GM12864 (cell line): Measurements from ENCODE around the gene C22orf42.
"Not testable (repeated sequence)": the region's sequence is repeated elsewhere in the genome, so short reads cannot be mapped to it uniquely, and the experiment has no call there.

Experiments used
- DNase-seq: peaks from one replicate; pipeline ENCODE4 v3.0.0-alpha.2; 2011; ENCODE audit warnings: low read depth
- H3K4me3 ChIP-seq: 2 replicates; pipeline ENCODE4 v1.5.1; 2011; ENCODE audit warnings: mild to moderate bottlenecking, low read depth, low read length, control low read depth
- CTCF ChIP-seq: IDR thresholded peaks from 2 replicates; pipeline ENCODE4 v1.5.1; 2011; ENCODE audit warnings: low read depth, mild to moderate bottlenecking, moderate library complexity, low read length, control low read depth, inconsistent platforms; ENCODE audit errors: missing control alignments

The C22orf42 gene

GRCh38 chr22:32144496-32145274, 14.4 kb downstream of the C22orf42 start:
- H3K4me3 ChIP-seq = no peak overlapping the region
- no peak for TF ChIP-seq CTCF
- DNase-seq = no peak

GRCh38 chr22:32142600-32142999, 16.5 kb downstream of the C22orf42 start:
- DNase-seq = no peak
- H3K4me3 ChIP-seq = no peak overlapping the region
- TF ChIP-seq CTCF = no peak

GRCh38 chr22:32140688-32141087, 18.4 kb downstream of the C22orf42 start:
- TF ChIP-seq CTCF = peak; percentile 48
- H3K4me3 ChIP-seq, DNase-seq: not testable (repeated sequence)

- H3K4me3 ChIP-seq, DNase-seq: not testable (repeated sequence)
Observed at GRCh38 chr22:32138576-32138975, 20.5 kb downstream of the C22orf42 start.

- peak; percentile 43 for DNase-seq
- peak overlapping the region; percentile 39 for H3K4me3 ChIP-seq
Observed at GRCh38 chr22:32137731-32138324, 21.3 kb downstream of the C22orf42 start.

GRCh38 chr22:32136881-32137280, 22.2 kb downstream of the C22orf42 start:
- DNase-seq, H3K4me3 ChIP-seq: not testable (repeated sequence)

- DNase-seq, H3K4me3 ChIP-seq: not testable (repeated sequence)
Observed at GRCh38 chr22:32135958-32136357, 23.1 kb downstream of the C22orf42 start.

GRCh38 chr22:32134796-32135195, 24.3 kb downstream of the C22orf42 start:
- DNase-seq = not testable (repeated sequence)

GRCh38 chr22:32132783-32133182, 26.3 kb downstream of the C22orf42 start:
- no peak overlapping the region for H3K4me3 ChIP-seq
- no peak for TF ChIP-seq CTCF
- DNase-seq = no peak

More at GRCh38 chr22:32134796-32135195, 24.3 kb downstream of the C22orf42 start:
- H3K4me3 ChIP-seq = not testable (repeated sequence)
